Lung (tissue), 12 donors: ENCODE data around the gene STK16. TPM values are rescaled to one million over a fixed set of nuclear protein-coding genes. Genes with fewer than 3 reads are reported as not detected.

Experiments
- ATAC-seq: fragments of 200-7000 bp; cut with Tn5 transposase; one replicate; pipeline ENCODE4 v1.9.1; 2020; ENCODE audit warnings: moderate number of reproducible peaks; ENCODE audit not compliant: insufficient read depth, low FRiP score
- DNase-seq, 3 donors: peaks; one replicate each; pipeline ENCODE4 v3.0.0-alpha.2; 2013 to 2017
- H3K27ac ChIP-seq, 2 donors: one replicate each; pipeline ENCODE4 v1.5.1; 2013; ENCODE audit warnings: mild to moderate bottlenecking in 2 of 2, moderate library complexity in 2 of 2, control low read depth in 1 of 2, inconsistent platforms in 1 of 2, low read depth in 1 of 2, low read length in 1 of 2
- H3K27me3 ChIP-seq, 3 donors: one replicate each; pipeline ENCODE4 v1.5.1; 2013; ENCODE audit warnings: low read length in 2 of 3; ENCODE audit not compliant: control insufficient read depth in 3 of 3, insufficient read depth in 3 of 3
- H3K36me3 ChIP-seq, 4 donors: one replicate each; pipeline ENCODE4 v1.5.1; 2013; ENCODE audit warnings: low read length in 4 of 4, mild to moderate bottlenecking in 1 of 4, moderate library complexity in 1 of 4; ENCODE audit not compliant: control insufficient read depth in 4 of 4, insufficient read depth in 4 of 4
- H3K4me1 ChIP-seq, 5 donors: one replicate each; pipeline ENCODE4 v1.5.1; 2013; ENCODE audit warnings: low read length in 5 of 5, mild to moderate bottlenecking in 2 of 5, moderate library complexity in 1 of 5; ENCODE audit not compliant: control insufficient read depth in 5 of 5, insufficient read depth in 5 of 5
- H3K4me3 ChIP-seq: one replicate; pipeline ENCODE4 v1.5.1; 2013; ENCODE audit warnings: mild to moderate bottlenecking, control low read depth, moderate library complexity
- H3K9ac ChIP-seq, 2 donors: one replicate each; pipeline ENCODE4 v1.5.1; 2013; ENCODE audit warnings: low read length in 2 of 2, control low read depth in 1 of 2; ENCODE audit not compliant: insufficient read depth in 1 of 2
- H3K9me3 ChIP-seq, 4 donors: one replicate each; pipeline ENCODE4 v1.5.1; 2013; ENCODE audit warnings: low read length in 3 of 4, mild to moderate bottlenecking in 1 of 4, moderate library complexity in 1 of 4; ENCODE audit not compliant: control insufficient read depth in 4 of 4, insufficient read depth in 3 of 4
- WGBS, 2 donors: extraction: QIAGEN DNeasy Blood & Tissue Kit; methylation state at CpG; one replicate each; pipeline ENCODE4 v1.1.7; 2013; 5-methylcytosine and 5-hydroxymethylcytosine counted together
- polyA plus RNA-seq, 2 donors: library from polyadenylated mRNA; stranded (reverse); fragments of 200-250 nt; gene quantifications; one replicate each; pipeline ENCODE4 v1.2.1, GENCODE V29; 2013
- total RNA-seq, 2 donors: library from RNA; depleted of rRNA in 1 of 2; stranded (reverse); fragments of >200 nt in 1 of 2; gene quantifications; one replicate each; pipeline ENCODE4 v1.2.1, GENCODE V29; 2014 to 2021
- TF ChIP-seq, protein P1 (sequence below): IDR thresholded peaks from 2 replicates; pipeline ENCODE4 v1.5.1; 2012; ENCODE audit warnings: mild to moderate bottlenecking; ENCODE audit errors: control extremely low read depth, extremely low read depth
- donor health status: control.
- donor health status: control.
- donor health status: Bipolar disorder and iron deficiency.
- donor health status: healthy.
- donor health status: DM: yes; HTN: yes; CAD: no.

The STK16 gene
- total and polyA plus RNA-seq, 4 donors, result 16.2 to 50.5 (median 25.4) TPM

DNA sequence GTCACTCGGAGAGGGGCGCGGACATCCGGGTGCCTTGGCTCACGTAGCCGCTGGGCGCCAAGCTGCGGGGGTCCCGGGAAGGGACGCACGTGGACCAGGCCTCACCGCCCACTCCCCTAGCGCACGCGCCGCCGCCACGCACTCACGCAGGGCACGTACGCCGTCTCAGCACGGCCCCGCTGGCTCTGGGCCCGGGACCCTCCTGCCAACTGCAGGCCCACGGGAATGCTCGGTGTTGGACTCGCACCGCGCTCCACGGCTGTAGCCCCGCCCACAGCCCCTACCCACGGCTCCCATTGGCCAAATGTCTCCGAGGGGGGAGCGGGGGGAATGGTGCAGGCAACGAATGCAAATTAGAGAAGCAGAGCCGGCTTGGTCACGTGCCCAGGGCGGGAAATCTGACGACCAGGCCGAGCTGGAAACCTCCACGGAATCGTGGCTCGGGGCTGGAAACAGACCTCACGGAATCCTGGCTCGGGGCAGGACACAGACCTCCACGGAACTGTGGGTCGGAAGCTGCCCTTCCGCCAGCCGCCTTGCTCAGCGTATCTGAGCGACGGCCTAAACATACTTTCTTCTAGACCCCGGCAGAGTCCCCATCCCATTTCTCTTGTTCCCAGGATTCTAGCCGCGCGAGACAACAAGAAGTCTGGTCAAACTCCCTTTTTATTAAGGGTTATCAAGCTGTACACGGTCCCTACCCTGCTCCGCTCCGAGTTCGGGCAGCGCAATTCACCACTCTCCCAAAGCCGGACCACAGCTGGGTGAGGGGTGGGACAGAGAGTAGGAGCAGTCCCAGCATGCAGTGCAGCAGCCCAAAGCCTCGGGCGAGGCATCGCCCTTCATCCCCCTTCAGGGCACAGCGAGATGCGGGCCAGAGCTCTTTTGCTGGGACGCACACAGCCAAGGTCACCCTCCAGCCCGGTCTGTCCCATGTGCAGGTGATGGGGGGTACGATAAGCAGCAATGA, 26.3 kb upstream of the STK16 start, which contains the start of gene ABCB6:
Gene ABCB6 (minus strand): TSS at position 227 of the 970 bp plus-strand sequence. CDS start 285 bp downstream, outside the sequence.
- ATAC-seq (peak; percentile 90), DNase-seq (peak; percentile 97 to 98 (median 98))
- Histone ChIP-seq H3K9me3 (no peaks in the 10 kb centered on the region), H3K27ac (peak within 1 kb of the TSS; percentile 83 to 87), H3K36me3 (peaks cover 10 to 51% (median 47%) of the 10 kb centered on the region in 4 donors), H3K4me1 (peaks cover 0 to 26% (median 11%) of the 10 kb centered on the region in 5 donors), H3K27me3 (no peaks in the 10 kb centered on the region), H3K9ac (peak within 1 kb of the TSS; percentile 57 to 74), H3K4me3 (peak within 1 kb of the TSS; percentile 44)
- 11 to 15% methylated on average over 67 to 71 of the region's 71 CpGs for WGBS, 2 donors
- TF ChIP-seq, protein P1, sequence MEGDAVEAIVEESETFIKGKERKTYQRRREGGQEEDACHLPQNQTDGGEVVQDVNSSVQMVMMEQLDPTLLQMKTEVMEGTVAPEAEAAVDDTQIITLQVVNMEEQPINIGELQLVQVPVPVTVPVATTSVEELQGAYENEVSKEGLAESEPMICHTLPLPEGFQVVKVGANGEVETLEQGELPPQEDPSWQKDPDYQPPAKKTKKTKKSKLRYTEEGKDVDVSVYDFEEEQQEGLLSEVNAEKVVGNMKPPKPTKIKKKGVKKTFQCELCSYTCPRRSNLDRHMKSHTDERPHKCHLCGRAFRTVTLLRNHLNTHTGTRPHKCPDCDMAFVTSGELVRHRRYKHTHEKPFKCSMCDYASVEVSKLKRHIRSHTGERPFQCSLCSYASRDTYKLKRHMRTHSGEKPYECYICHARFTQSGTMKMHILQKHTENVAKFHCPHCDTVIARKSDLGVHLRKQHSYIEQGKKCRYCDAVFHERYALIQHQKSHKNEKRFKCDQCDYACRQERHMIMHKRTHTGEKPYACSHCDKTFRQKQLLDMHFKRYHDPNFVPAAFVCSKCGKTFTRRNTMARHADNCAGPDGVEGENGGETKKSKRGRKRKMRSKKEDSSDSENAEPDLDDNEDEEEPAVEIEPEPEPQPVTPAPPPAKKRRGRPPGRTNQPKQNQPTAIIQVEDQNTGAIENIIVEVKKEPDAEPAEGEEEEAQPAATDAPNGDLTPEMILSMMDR, result no peak

DNA sequence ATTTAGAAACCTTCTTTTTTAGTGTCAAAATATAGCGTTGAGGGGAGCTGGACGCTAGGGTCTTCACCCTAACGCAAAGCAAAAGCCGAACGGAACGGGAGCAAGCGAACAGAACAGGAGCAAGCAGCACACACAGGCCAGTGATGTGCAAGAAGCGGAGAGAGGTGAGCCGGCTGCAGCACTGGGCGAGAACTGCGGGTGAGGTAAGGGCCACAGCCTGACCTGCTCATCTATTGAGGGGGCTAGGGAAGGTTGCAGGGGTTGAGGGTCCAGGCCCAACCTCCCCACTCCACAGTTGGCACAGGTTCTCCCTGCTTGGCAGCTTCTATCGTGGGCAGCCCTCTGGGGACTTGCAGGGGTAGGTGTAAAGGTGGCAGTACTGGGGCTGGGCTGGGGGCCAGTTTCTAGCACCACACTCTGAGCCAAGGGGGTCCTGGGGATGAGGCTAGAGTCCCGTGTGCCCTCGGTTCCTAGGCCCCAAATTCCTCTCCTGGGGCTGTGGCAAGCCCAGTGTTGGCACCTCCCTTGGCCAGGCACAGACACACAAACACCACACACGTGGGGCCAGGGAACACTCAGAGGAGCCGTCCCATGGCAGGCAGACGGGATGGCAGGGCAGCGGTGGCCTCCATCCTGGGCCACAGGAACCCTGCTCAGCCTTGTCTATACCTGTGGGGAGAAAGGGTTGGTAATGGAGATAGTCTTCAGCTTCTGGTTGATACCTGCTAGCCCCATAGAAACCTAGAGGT, 25.3 kb upstream of the STK16 start:
- DNase-seq, result no peak
- no peak for ATAC-seq
- Histone ChIP-seq H3K9ac (peak overlapping the region in 1 of 2 donors; percentile 74), H3K36me3 (peaks cover 13 to 53% (median 44%) of the 10 kb centered on the region in 4 donors), H3K27ac (peak overlapping the region in 1 of 2 donors; percentile 4), H3K4me3 (no peak overlapping the region), H3K27me3 (no peaks in the 10 kb centered on the region), H3K4me1 (peaks cover 0 to 26% (median 11%) of the 10 kb centered on the region in 5 donors), H3K9me3 (no peaks in the 10 kb centered on the region)
- TF ChIP-seq, protein P1, result no peak
- 91 to 94% methylated on average over 18 of the region's 18 CpGs for WGBS, 2 donors

DNA sequence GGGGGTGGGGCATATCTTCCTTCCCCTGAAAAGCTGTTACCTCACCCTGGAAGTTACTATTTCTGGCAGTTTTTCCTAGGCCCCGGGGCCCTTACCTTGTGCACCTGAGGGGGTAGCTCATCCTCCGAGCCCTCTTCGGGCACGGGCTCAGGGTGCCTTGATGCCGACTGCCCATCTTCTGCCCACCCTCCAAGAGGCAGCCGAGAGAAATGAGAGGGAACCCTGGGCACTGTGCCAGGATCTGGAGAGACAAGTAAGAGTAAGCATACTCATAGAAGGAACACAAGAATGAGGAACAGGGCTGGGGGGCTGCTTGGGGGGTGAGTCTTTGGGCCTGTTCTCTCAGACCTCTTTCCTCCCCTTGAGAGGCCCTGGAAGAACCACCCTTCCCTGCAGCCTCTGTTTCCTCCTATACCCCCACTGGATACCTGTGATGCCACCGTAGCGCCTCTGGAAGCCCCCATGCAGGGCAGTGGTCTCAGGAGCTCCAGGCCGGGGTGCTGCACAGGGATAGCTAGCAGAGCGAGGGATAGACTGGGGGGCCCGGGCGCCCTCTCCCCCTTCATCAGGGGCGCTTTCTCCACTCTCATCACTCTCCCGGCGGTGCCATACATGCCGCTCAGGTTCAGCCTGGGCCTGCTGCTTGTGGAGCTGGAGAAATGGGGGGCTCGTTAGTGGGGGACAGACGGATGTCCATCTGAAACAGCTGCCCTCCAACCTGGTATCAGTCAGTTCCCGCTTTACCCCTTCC, 24.5 kb upstream of the STK16 start:
- Histone ChIP-seq H3K27me3 (no peaks in the 10 kb centered on the region), H3K9ac (no peak overlapping the region), H3K4me3 (no peak overlapping the region), H3K4me1 (peaks cover 0 to 26% (median 11%) of the 10 kb centered on the region in 5 donors), H3K27ac (no peak overlapping the region), H3K9me3 (no peaks in the 10 kb centered on the region), H3K36me3 (peaks cover 18 to 59% (median 48%) of the 10 kb centered on the region in 4 donors)
- TF ChIP-seq, protein P1, result no peak
- 89 to 90% methylated on average over 19 of the region's 19 CpGs for WGBS, 2 donors
- ATAC-seq, result no peak
- no peak for DNase-seq
